K562 (cell line): ENCODE results near the gene ZCCHC24. TPM values are rescaled to one million over a fixed set of nuclear protein-coding genes. Genes with fewer than 3 reads are reported as not detected.

Source experiments
- BMI1 ChIP-seq: fragments of 150-350 bp; IDR thresholded peaks from 2 replicates; pipeline ENCODE4 v1.6.1; 2014; ENCODE audit warnings: low read length
- CC2D1A ChIP-seq: fragments of 450-650 bp; IDR thresholded peaks from 2 replicates; pipeline ENCODE4 v1.6.1; 2017; ENCODE audit warnings: mild to moderate bottlenecking
- CHD4 ChIP-seq: fragments of 200-600 bp; sonication (generic); IDR thresholded peaks from 3 replicates; pipeline ENCODE4 v1.6.1; 2012; ENCODE audit warnings: low read depth, mild to moderate bottlenecking, mixed read lengths, low read length, inconsistent platforms; ENCODE audit not compliant: insufficient read depth, insufficient replicate concordance, poor library complexity, severe bottlenecking
- CTCF ChIP-seq, 3 experiments: IDR thresholded peaks in 2 of 3; conservative IDR thresholded peaks in 1 of 3; 2 replicates each; pipeline ENCODE4 v1.5.1; 2011 to 2012; ENCODE audit warnings: low read length in 3 of 3, mild to moderate bottlenecking in 3 of 3, control low read depth in 2 of 3, improper control_type of control experiment in 1 of 3, inconsistent platforms in 1 of 3, low read depth in 1 of 3, mixed read lengths in 1 of 3, moderate library complexity in 1 of 3; ENCODE audit not compliant: insufficient read depth in 2 of 3
- E2F1 ChIP-seq: sonication (generic); formaldehyde crosslinking; IDR thresholded peaks from 2 replicates; pipeline ENCODE4 v1.8.1; 2023; ENCODE audit warnings: mild to moderate bottlenecking, missing genetic modification reagents, moderate library complexity
- RAD21 ChIP-seq, 2 experiments: fragments of 250-450 bp in 1 of 2; fragments of 450-650 bp in 1 of 2; sonication (Bioruptor Pico) in 1 of 2; formaldehyde crosslinking in 1 of 2; IDR thresholded peaks in 1 of 2; conservative IDR thresholded peaks in 1 of 2; 2 replicates each; pipeline versions ENCODE4 v1.4.0 to v1.8.0; 2020 to 2022; ENCODE audit warnings: mild to moderate bottlenecking in 2 of 2, moderate library complexity in 1 of 2
- RBM34 ChIP-seq: fragments of 200-400 bp; formaldehyde crosslinking; IDR thresholded peaks from 2 replicates; pipeline ENCODE4 v1.6.1; 2018; ENCODE audit warnings: low read length, borderline replicate concordance; ENCODE audit not compliant: insufficient read depth
- SMAD4 ChIP-seq: fragments of 250-450 bp; sonication (Bioruptor Pico); conservative IDR thresholded peaks from 2 replicates; pipeline ENCODE4 v1.8.0; 2021; ENCODE audit warnings: inconsistent platforms, mild to moderate bottlenecking, moderate library complexity
- STAG1 ChIP-seq: sonication (generic); formaldehyde crosslinking; IDR thresholded peaks from 2 replicates; pipeline ENCODE4 v1.5.0; 2020; ENCODE audit warnings: missing genetic modification reagents, borderline replicate concordance
- TGIF2 ChIP-seq: sonication (generic); formaldehyde crosslinking; IDR thresholded peaks from 2 replicates; pipeline ENCODE4 v1.8.1; 2022; ENCODE audit warnings: mild to moderate bottlenecking, missing genetic modification reagents, moderate library complexity
- XRCC5 ChIP-seq: fragments of 200-400 bp; formaldehyde crosslinking; IDR thresholded peaks from 2 replicates; pipeline ENCODE4 v1.6.1; 2017; ENCODE audit warnings: low read depth, mild to moderate bottlenecking, low read length
- YY1 ChIP-seq, 3 experiments: IDR thresholded peaks; 2 replicates each; pipeline ENCODE4 v1.6.1; 2011; ENCODE audit warnings: low read length in 2 of 3, mild to moderate bottlenecking in 2 of 3, moderate library complexity in 2 of 3, borderline replicate concordance in 1 of 3, control low read depth in 1 of 3, low read depth in 1 of 3; ENCODE audit not compliant: insufficient read depth in 3 of 3, insufficient replicate concordance in 2 of 3, control insufficient read depth in 1 of 3, insufficient read length in 1 of 3; ENCODE audit errors: extremely low read depth in 1 of 3
- ZBTB11 ChIP-seq, 3 experiments: fragments of 200-800 bp in 1 of 3; fragments of 250-450 bp in 1 of 3; fragments of 450-650 bp in 1 of 3; sonication (Bioruptor Pico) in 1 of 3; sonication (Bioruptor generic) in 1 of 3; formaldehyde crosslinking in 1 of 3; IDR thresholded peaks; 2 replicates each; pipeline versions ENCODE4 v1.6.1 to v1.8.0; 2016 to 2022; ENCODE audit warnings: mild to moderate bottlenecking in 2 of 3, missing genetic modification characterization in 2 of 3, missing compliant biosample characterization in 1 of 3, moderate library complexity in 1 of 3
- ZBTB7A ChIP-seq: IDR thresholded peaks from 2 replicates; pipeline ENCODE4 v1.6.1; 2011; ENCODE audit warnings: low read depth, mild to moderate bottlenecking, low read length, moderate library complexity, borderline replicate concordance; ENCODE audit not compliant: control insufficient read depth
- ZFP36 ChIP-seq: fragments of 150-350 bp; IDR thresholded peaks from 2 replicates; pipeline ENCODE4 v1.6.1; 2018; ENCODE audit warnings: low read length, low read depth; ENCODE audit not compliant: partially characterized antibody
- ZNF175 ChIP-seq: fragments of 200-800 bp; sonication (Bioruptor generic); IDR thresholded peaks from 2 replicates; pipeline ENCODE4 v1.6.1; 2016; ENCODE audit warnings: low read depth, mild to moderate bottlenecking, missing genetic modification characterization, missing compliant biosample characterization
- ZNF224 ChIP-seq: sonication (generic); formaldehyde crosslinking; IDR thresholded peaks from 2 replicates; pipeline ENCODE4 v1.8.0; 2022; ENCODE audit warnings: mild to moderate bottlenecking, missing genetic modification reagents
- polyA plus RNA-seq, 8 experiments: library from polyadenylated mRNA; depleted of rRNA in 4 of 8; stranded (reverse) in 5 of 8; unstranded in 3 of 8; fragments of >200 nt; fragmentation: Nextera tagmentation in 2 of 8; fragmentation: Illumina TruSeq in 1 of 8; extraction: Ambion mirVana in 2 of 8; extraction: Trizol in 1 of 8; gene quantifications; 2 replicates each; pipeline versions ENCODE4 v1.2.1 to v1.2.3, GENCODE V29; 2011 to 2014; ENCODE audit warnings: inconsistent platforms in 1 of 8, missing spikeins in 1 of 8
- total RNA-seq, 7 experiments: library from RNA; depleted of rRNA in 6 of 7; stranded (reverse); fragments of >200 nt in 6 of 7; fragmentation: Illumina TruSeq in 2 of 7; extraction: Trizol in 2 of 7; gene quantifications; 2 replicates each; pipeline versions ENCODE4 v1.2.1 to v1.2.3, GENCODE V29; 2011 to 2021; ENCODE audit warnings: low replicate concordance in 1 of 7

Gene ZCCHC24
- total and polyA plus RNA-seq, 9 of the 15 experiments (the other 6 are each of a cell fraction or from before 2014, with no cell fraction given) = 0.84 to 11.0 (median 4.6) TPM

- TF ChIP-seq STAG1 (CRISPR knock-in tag) = peak; percentile 79
- TF ChIP-seq RBM34 = no peak
- TF ChIP-seq CHD4 = no peak
- no peak for TF ChIP-seq TGIF2
- TF ChIP-seq ZBTB7A = peak; percentile 48; the same call in 1 of the 2 replicates
- 0 out of 2 replicates have a peak, but pooled peaks have one; percentile 11 for TF ChIP-seq ZNF175 (CRISPR knock-in tag)
- peak; percentile 66 for TF ChIP-seq CC2D1A
- no peak for TF ChIP-seq ZNF224 (CRISPR knock-in tag)
- no peak for TF ChIP-seq E2F1 (CRISPR knock-in tag)
- 0 out of 2 replicates have a peak, but pooled peaks have one; percentile 23 for TF ChIP-seq XRCC5
- TF ChIP-seq CTCF (IDR thresholded peaks at IDR 0.05 in 2 of 3, conservative IDR thresholded peaks at IDR 0.05 in 1 of 3; ENCODE audit: insufficient read depth in 2 of 3, low read depth in 1 of 3, low read length in 3 of 3) = peak; percentile 92 to 97 (median 94)
- TF ChIP-seq BMI1 = no peak
- TF ChIP-seq YY1 (IDR thresholded peaks at IDR 0.05; ENCODE audit: borderline replicate concordance in 1 of 3, control insufficient read depth in 1 of 3, extremely low read depth in 1 of 3, insufficient read depth in 3 of 3, insufficient read length in 1 of 3, insufficient replicate concordance in 2 of 3, low read depth in 1 of 3, low read length in 2 of 3) = peak in 1 of 3 experiments; percentile 42
- peak; percentile 36 for TF ChIP-seq ZFP36
- TF ChIP-seq SMAD4 = no peak
- peak; percentile 81 to 95 for TF ChIP-seq RAD21 (CRISPR knock-in tag; conservative IDR thresholded peaks at IDR 0.05 in 1 of 2, IDR thresholded peaks at IDR 0.05 in 1 of 2)
- no peak for TF ChIP-seq ZBTB11 (CRISPR knock-in tag; IDR thresholded peaks at IDR 0.05)
Observed at GRCh38 chr10:79487296-79488194, 42.1 kb upstream of the ZCCHC24 start (continued).
